HL-60 (cell line): ENCODE measurements around the gene AP3S2.

Experiments
- DNase-seq, 2 experiments: peaks; one replicate each; pipeline ENCODE4 v3.0.0-alpha.2; 2010 to 2020; ENCODE audit warnings: low read depth in 1 of 2, low spot score in 1 of 2
- H3K27ac ChIP-seq: fragments of 250-450 bp; sonication (Bioruptor Pico); replicated peaks from 2 replicates; pipeline ENCODE4 v1.5.1; 2020; ENCODE audit warnings: mild to moderate bottlenecking, moderate library complexity
- H3K27me3 ChIP-seq: fragments of 250-450 bp; sonication (Bioruptor Pico); 2 replicates; pipeline ENCODE4 v1.5.1; 2021; ENCODE audit warnings: mild to moderate bottlenecking, moderate library complexity; ENCODE audit not compliant: insufficient read depth, poor library complexity, severe bottlenecking
- H3K4me3 ChIP-seq: replicated peaks from 2 replicates; pipeline ENCODE4 v1.5.1; 2011; ENCODE audit warnings: mild to moderate bottlenecking, control low read depth, low read length; ENCODE audit not compliant: insufficient read depth
- CTCF ChIP-seq: IDR thresholded peaks from one replicate; pipeline ENCODE4 v1.5.1; 2011; ENCODE audit warnings: low read length, control low read depth, inconsistent platforms; ENCODE audit not compliant: insufficient read depth
- GABPA ChIP-seq: IDR thresholded peaks from 2 replicates; pipeline ENCODE4 v1.6.1; 2012; ENCODE audit warnings: low read depth
- POLR2AphosphoS5 ChIP-seq: IDR thresholded peaks from 2 replicates; pipeline ENCODE4 v1.6.1; 2012; ENCODE audit warnings: low read depth
- REST ChIP-seq: IDR thresholded peaks from 2 replicates; pipeline ENCODE4 v1.6.1; 2012; ENCODE audit warnings: low read depth; ENCODE audit not compliant: insufficient replicate concordance
- SPI1 ChIP-seq: IDR thresholded peaks from 2 replicates; pipeline ENCODE4 v1.6.1; 2012; ENCODE audit warnings: low read depth, mild to moderate bottlenecking, borderline replicate concordance

The AP3S2 gene

GRCh38 chr15:89903015-89903857 is 9.4 kb upstream of the AP3S2 start:
- no peak for DNase-seq
- H3K27me3 ChIP-seq: no peaks in the 10 kb centered on the region
- H3K4me3 ChIP-seq: no peak overlapping the region
- H3K27ac ChIP-seq: no peak overlapping the region
- TF ChIP-seq POLR2AphosphoS5: no peak
- TF ChIP-seq SPI1: no peak

GRCh38 chr15:89900849-89901248 is 7.1 kb upstream of the AP3S2 start:
- no peak overlapping the region for H3K27ac ChIP-seq
- no peaks in the 10 kb centered on the region for H3K27me3 ChIP-seq
- no peak overlapping the region for H3K4me3 ChIP-seq
- no peak for DNase-seq
- TF ChIP-seq POLR2AphosphoS5 (no peak), SPI1 (no peak), GABPA (no peak), REST (no peak), CTCF (no peak)

- TF ChIP-seq REST (no peak), POLR2AphosphoS5 (no peak), CTCF (no peak), SPI1 (no peak), GABPA (no peak)
- no peak for DNase-seq
- no peak overlapping the region for H3K27ac ChIP-seq
- H3K27me3 ChIP-seq: no peaks in the 10 kb centered on the region
- H3K4me3 ChIP-seq: no peak overlapping the region
Measured at GRCh38 chr15:89899951-89900567, 6.3 kb upstream of the AP3S2 start.

- TF ChIP-seq REST (no peak), CTCF (no peak), POLR2AphosphoS5 (no peak), GABPA (no peak), SPI1 (no peak)
- peak in 1 of 2 experiments; percentile 64 for DNase-seq
- H3K27ac ChIP-seq: no peak overlapping the region
- H3K27me3 ChIP-seq: no peaks in the 10 kb centered on the region
- no peak overlapping the region for H3K4me3 ChIP-seq
Measured at GRCh38 chr15:89899295-89899945, 5.6 kb upstream of the AP3S2 start.
